ENCODE results near the gene SEMA3C.

SEMA3C gene

GRCh38 chr7:80882213-80882801 is 36.5 kb downstream of the SEMA3C start:
- Histone ChIP-seq H2AFZ (ENCODE audit: low read length) (no peak overlapping the region), H3K36me3 (ENCODE audit: insufficient read depth, low read length) (no peaks in the 10 kb centered on the region), H3K9ac (ENCODE audit: low read depth, low read length, poor library complexity, severe bottlenecking) (no peak overlapping the region), H3K4me3 (ENCODE audit: low read length, poor library complexity, severe bottlenecking) (no peak overlapping the region), H3K9me2 (replicated peaks; ENCODE audit: low read depth, low read length) (no peaks in the 10 kb centered on the region), H3K4me1 (ENCODE audit: insufficient read depth, low read length, poor library complexity, severe bottlenecking) (no peaks in the 10 kb centered on the region), H4K20me1 (ENCODE audit: insufficient read depth, low read length, poor library complexity, severe bottlenecking) (no peaks in the 10 kb centered on the region), H3K27me3 (ENCODE audit: insufficient read depth, low read length, poor library complexity, severe bottlenecking) (no peaks in the 10 kb centered on the region), H3K79me2 (ENCODE audit: insufficient read depth, low read length) (no peaks in the 10 kb centered on the region), H3K4me2 (ENCODE audit: low read depth, low read length, poor library complexity, severe bottlenecking) (no peak overlapping the region), H3K9me3 (ENCODE audit: insufficient read depth, low read depth, low read length) (no peaks in the 10 kb centered on the region), H3F3A (ENCODE audit: low read depth) (no peaks in the 10 kb centered on the region)
- no peak for TF ChIP-seq EZH2phosphoT487 (IDR thresholded peaks at IDR 0.05; ENCODE audit: borderline replicate concordance)
- TF ChIP-seq, protein P1, sequence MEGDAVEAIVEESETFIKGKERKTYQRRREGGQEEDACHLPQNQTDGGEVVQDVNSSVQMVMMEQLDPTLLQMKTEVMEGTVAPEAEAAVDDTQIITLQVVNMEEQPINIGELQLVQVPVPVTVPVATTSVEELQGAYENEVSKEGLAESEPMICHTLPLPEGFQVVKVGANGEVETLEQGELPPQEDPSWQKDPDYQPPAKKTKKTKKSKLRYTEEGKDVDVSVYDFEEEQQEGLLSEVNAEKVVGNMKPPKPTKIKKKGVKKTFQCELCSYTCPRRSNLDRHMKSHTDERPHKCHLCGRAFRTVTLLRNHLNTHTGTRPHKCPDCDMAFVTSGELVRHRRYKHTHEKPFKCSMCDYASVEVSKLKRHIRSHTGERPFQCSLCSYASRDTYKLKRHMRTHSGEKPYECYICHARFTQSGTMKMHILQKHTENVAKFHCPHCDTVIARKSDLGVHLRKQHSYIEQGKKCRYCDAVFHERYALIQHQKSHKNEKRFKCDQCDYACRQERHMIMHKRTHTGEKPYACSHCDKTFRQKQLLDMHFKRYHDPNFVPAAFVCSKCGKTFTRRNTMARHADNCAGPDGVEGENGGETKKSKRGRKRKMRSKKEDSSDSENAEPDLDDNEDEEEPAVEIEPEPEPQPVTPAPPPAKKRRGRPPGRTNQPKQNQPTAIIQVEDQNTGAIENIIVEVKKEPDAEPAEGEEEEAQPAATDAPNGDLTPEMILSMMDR (conservative IDR thresholded peaks at IDR 0.05; ENCODE audit: low read length), result no peak

GRCh38 chr7:80881351-80881900 is 37.4 kb downstream of the SEMA3C start:
- Histone ChIP-seq H3K4me2 (ENCODE audit: low read depth, low read length, poor library complexity, severe bottlenecking) (no peak overlapping the region), H3K79me2 (ENCODE audit: insufficient read depth, low read length) (no peaks in the 10 kb centered on the region), H3F3A (ENCODE audit: low read depth) (no peaks in the 10 kb centered on the region), H2AFZ (ENCODE audit: low read length) (no peak overlapping the region), H3K4me1 (ENCODE audit: insufficient read depth, low read length, poor library complexity, severe bottlenecking) (no peaks in the 10 kb centered on the region), H3K27me3 (ENCODE audit: insufficient read depth, low read length, poor library complexity, severe bottlenecking) (no peaks in the 10 kb centered on the region), H3K36me3 (ENCODE audit: insufficient read depth, low read length) (no peaks in the 10 kb centered on the region), H3K9me3 (ENCODE audit: insufficient read depth, low read depth, low read length) (no peaks in the 10 kb centered on the region), H3K9ac (ENCODE audit: low read depth, low read length, poor library complexity, severe bottlenecking) (no peak overlapping the region), H3K4me3 (ENCODE audit: low read length, poor library complexity, severe bottlenecking) (no peak overlapping the region), H3K9me2 (replicated peaks; ENCODE audit: low read depth, low read length) (no peaks in the 10 kb centered on the region), H4K20me1 (ENCODE audit: insufficient read depth, low read length, poor library complexity, severe bottlenecking) (no peaks in the 10 kb centered on the region)
- TF ChIP-seq, protein P1 (conservative IDR thresholded peaks at IDR 0.05; ENCODE audit: low read length), result no peak
- no peak for TF ChIP-seq EZH2phosphoT487 (IDR thresholded peaks at IDR 0.05; ENCODE audit: borderline replicate concordance)

DNA sequence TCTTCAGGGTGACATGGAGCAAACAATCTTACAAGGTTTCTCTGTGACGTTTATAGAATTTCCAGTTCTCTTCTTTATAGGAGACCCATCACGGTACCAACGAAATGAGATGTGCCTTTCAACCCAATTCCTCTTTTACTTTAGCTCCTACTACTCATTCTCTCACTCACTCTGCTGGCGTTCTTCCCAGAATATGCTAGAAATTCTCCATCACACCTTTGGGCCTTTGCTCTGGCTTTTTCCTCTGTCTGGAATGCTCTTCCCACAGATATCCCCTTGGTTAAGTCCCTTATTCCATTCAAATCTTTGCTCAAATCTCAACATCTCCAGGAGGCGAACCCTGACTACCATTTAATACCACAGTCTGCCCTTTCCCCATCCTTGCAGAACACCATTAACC is 39.0 kb downstream of the SEMA3C start:
- H3K27me3 ChIP-seq (ENCODE audit: insufficient read depth, low read length, poor library complexity, severe bottlenecking), result no peaks in the 10 kb centered on the region

More for the DNA sequence above, 39.0 kb downstream of the SEMA3C start:
- H3K9me3 ChIP-seq (ENCODE audit: insufficient read depth, low read depth, low read length), result no peaks in the 10 kb centered on the region
- H3K4me3 ChIP-seq (ENCODE audit: low read length, poor library complexity, severe bottlenecking), result no peak overlapping the region
- H3K4me2 ChIP-seq (ENCODE audit: low read depth, low read length, poor library complexity, severe bottlenecking), result no peak overlapping the region
- TF ChIP-seq EZH2phosphoT487 (IDR thresholded peaks at IDR 0.05; ENCODE audit: borderline replicate concordance), result no peak
- TF ChIP-seq, protein P1 (conservative IDR thresholded peaks at IDR 0.05; ENCODE audit: low read length), result no peak
- H3K36me3 ChIP-seq (ENCODE audit: insufficient read depth, low read length), result no peaks in the 10 kb centered on the region
- no peak overlapping the region for H2AFZ ChIP-seq (ENCODE audit: low read length)
- no peaks in the 10 kb centered on the region for H3F3A ChIP-seq (ENCODE audit: low read depth)
- no peaks in the 10 kb centered on the region for H4K20me1 ChIP-seq (ENCODE audit: insufficient read depth, low read length, poor library complexity, severe bottlenecking)
- no peaks in the 10 kb centered on the region for H3K79me2 ChIP-seq (ENCODE audit: insufficient read depth, low read length)
- H3K9ac ChIP-seq (ENCODE audit: low read depth, low read length, poor library complexity, severe bottlenecking), result no peak overlapping the region
- H3K9me2 ChIP-seq (replicated peaks; ENCODE audit: low read depth, low read length), result no peaks in the 10 kb centered on the region
- no peaks in the 10 kb centered on the region for H3K4me1 ChIP-seq (ENCODE audit: insufficient read depth, low read length, poor library complexity, severe bottlenecking)

Measured in Loucy (cell line).